Testis (tissue), 2 donors: Measurements from ENCODE around the gene MYL7.

Experiments
- POLR2A ChIP-seq: fragments of 450-650 bp; IDR thresholded peaks from one replicate; pipeline ENCODE4 v1.6.1; 2017; ENCODE audit warnings: antibody characterized with exemption, mild to moderate bottlenecking, moderate library complexity
- TF ChIP-seq, protein P1 (sequence below), 3 experiments: fragments of 450-650 bp in 2 of 3; fragments of 200-600 bp in 1 of 3; sonication (generic) in 1 of 3; IDR thresholded peaks; one replicate each; pipeline ENCODE4 v1.5.1; 2016 to 2019; ENCODE audit warnings: antibody characterized with exemption in 3 of 3, mild to moderate bottlenecking in 2 of 3, moderate library complexity in 1 of 3

DNA sequence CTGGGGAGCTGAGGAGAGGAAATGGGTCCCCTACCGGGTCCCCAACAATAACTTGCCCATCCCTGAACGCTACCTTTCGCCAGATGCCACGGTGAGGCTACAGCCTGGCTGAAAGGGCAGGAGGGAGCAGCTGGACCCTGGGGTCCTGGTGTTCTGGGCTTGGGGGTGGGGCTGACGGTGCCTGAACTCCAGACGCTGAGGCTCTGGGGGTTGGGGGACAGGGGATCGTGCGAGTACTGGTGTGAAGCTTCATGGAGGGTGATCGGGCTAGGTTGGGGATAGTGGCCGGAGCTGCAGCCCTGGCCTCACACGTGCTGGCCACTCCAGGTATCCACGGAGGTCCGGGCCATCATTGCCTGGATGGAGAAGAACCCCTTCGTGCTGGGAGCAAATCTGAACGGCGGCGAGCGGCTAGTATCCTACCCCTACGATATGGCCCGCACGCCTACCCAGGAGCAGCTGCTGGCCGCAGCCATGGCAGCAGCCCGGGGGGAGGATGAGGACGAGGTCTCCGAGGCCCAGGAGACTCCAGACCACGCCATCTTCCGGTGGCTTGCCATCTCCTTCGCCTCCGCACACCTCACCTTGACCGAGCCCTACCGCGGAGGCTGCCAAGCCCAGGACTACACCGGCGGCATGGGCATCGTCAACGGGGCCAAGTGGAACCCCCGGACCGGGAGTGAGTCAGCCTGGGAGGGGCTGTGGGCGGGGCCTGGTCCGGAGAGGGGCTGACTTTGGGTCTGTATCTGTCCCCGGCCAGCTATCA, 28.7 kb downstream of the MYL7 start:
- TF ChIP-seq, protein P1, sequence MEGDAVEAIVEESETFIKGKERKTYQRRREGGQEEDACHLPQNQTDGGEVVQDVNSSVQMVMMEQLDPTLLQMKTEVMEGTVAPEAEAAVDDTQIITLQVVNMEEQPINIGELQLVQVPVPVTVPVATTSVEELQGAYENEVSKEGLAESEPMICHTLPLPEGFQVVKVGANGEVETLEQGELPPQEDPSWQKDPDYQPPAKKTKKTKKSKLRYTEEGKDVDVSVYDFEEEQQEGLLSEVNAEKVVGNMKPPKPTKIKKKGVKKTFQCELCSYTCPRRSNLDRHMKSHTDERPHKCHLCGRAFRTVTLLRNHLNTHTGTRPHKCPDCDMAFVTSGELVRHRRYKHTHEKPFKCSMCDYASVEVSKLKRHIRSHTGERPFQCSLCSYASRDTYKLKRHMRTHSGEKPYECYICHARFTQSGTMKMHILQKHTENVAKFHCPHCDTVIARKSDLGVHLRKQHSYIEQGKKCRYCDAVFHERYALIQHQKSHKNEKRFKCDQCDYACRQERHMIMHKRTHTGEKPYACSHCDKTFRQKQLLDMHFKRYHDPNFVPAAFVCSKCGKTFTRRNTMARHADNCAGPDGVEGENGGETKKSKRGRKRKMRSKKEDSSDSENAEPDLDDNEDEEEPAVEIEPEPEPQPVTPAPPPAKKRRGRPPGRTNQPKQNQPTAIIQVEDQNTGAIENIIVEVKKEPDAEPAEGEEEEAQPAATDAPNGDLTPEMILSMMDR (IDR thresholded peaks at IDR 0.05): no peak
- no peak for TF ChIP-seq POLR2A
